PC-3 (cell line): ENCODE data around the gene DBR1. TPM values are rescaled to one million over a fixed set of nuclear protein-coding genes. Genes with fewer than 3 reads are reported as not detected.

ENCODE experiments used
- ATAC-seq: fragments of 200-7000 bp; cut with Tn5 transposase; 2 replicates; pipeline ENCODE4 v1.9.1; 2020; ENCODE audit warnings: mild to moderate bottlenecking, moderate library complexity
- BruUV-seq: library from RNA; stranded (reverse); fragments of 400-500 nt; replicated peaks from 2 replicates; lab custom pipeline; 2021; lab: Mats Ljungman, UMichigan
- CTCF ChIA-PET: fragments of 300-600 bp; sonication (Branson Sonifier 250); formaldehyde crosslinking; loops from one replicate; lab custom pipeline; 2022; ENCODE audit warnings: antibody characterized with exemption; lab: Charles Lee
- POLR2A ChIA-PET: fragments of 300-600 bp; sonication (Branson Sonifier 250); formaldehyde crosslinking; loops from one replicate; lab custom pipeline; 2022; ENCODE audit warnings: antibody characterized with exemption; ENCODE audit not compliant: unreplicated experiment; lab: Charles Lee
- DNase-seq: peaks from one replicate; pipeline ENCODE4 v3.0.0-alpha.2; 2015
- H2AFZ ChIP-seq: fragments of 300-600 bp; sonication (generic); 2 replicates; pipeline ENCODE4 v1.6.0; 2016; ENCODE audit warnings: antibody characterized with exemption, low read length
- H3F3A ChIP-seq: fragments of 300-600 bp; sonication (generic); one replicate; pipeline ENCODE4 v1.6.0; 2017; ENCODE audit warnings: antibody characterized with exemption, low read length, control low read depth, mild to moderate bottlenecking; ENCODE audit not compliant: unreplicated experiment
- H3K27ac ChIP-seq: fragments of 300-600 bp; sonication (generic); 2 replicates; pipeline ENCODE4 v1.5.1; 2016; ENCODE audit warnings: mild to moderate bottlenecking, low read length
- H3K27me3 ChIP-seq: fragments of 300-600 bp; sonication (generic); 2 replicates; pipeline ENCODE4 v1.6.1; 2016; ENCODE audit warnings: low read length, mixed read lengths
- H3K36me3 ChIP-seq: fragments of 300-600 bp; sonication (generic); 2 replicates; pipeline ENCODE4 v1.6.1; 2016; ENCODE audit warnings: low read depth, mixed run types, low read length, mixed read lengths
- H3K4me1 ChIP-seq: fragments of 300-600 bp; sonication (generic); 2 replicates; pipeline ENCODE4 v1.5.1; 2016; ENCODE audit warnings: low read length; ENCODE audit not compliant: insufficient read depth
- H3K4me2 ChIP-seq: fragments of 300-600 bp; sonication (generic); 2 replicates; pipeline ENCODE4 v1.6.0; 2016; ENCODE audit warnings: low read length
- H3K4me3 ChIP-seq: fragments of 300-600 bp; sonication (generic); 2 replicates; pipeline ENCODE4 v1.5.1; 2016; ENCODE audit warnings: mild to moderate bottlenecking, low read length, mixed read lengths
- H3K79me2 ChIP-seq: fragments of 300-600 bp; sonication (generic); 2 replicates; pipeline ENCODE4 v1.6.1; 2017; ENCODE audit warnings: low read length, mixed read lengths
- H3K9ac ChIP-seq: fragments of 300-600 bp; sonication (generic); 2 replicates; pipeline ENCODE4 v1.6.0; 2016; ENCODE audit warnings: mild to moderate bottlenecking, low read length
- H3K9me2 ChIP-seq: fragments of 300-600 bp; sonication (generic); replicated peaks from 2 replicates; pipeline ENCODE4 v1.6.1; 2016; ENCODE audit warnings: mixed run types, low read length, mixed read lengths
- H3K9me3 ChIP-seq: fragments of 300-600 bp; sonication (generic); 2 replicates; pipeline ENCODE4 v1.6.1; 2016; ENCODE audit warnings: low read length, mixed read lengths
- H4K20me1 ChIP-seq: fragments of 300-600 bp; sonication (generic); 2 replicates; pipeline ENCODE4 v1.6.1; 2016; ENCODE audit warnings: low read length, mixed read lengths
- EZH2 ChIP-seq: fragments of 300-600 bp; sonication (generic); IDR thresholded peaks from one replicate; pipeline ENCODE4 v1.6.1; 2017; ENCODE audit warnings: antibody characterized with exemption, mild to moderate bottlenecking, low read length; ENCODE audit not compliant: unreplicated experiment
- EZH2phosphoT487 ChIP-seq: fragments of 300-600 bp; sonication (generic); IDR thresholded peaks from 2 replicates; pipeline ENCODE4 v1.6.1; 2018; ENCODE audit warnings: mild to moderate bottlenecking, antibody characterized with exemption, low read length, borderline replicate concordance
- intact Hi-C: fragments of 100-400 bp; cut with micrococcal nuclease; formaldehyde crosslinking; loops from 2 replicates; pipeline ENCODE4 v1.9.0; 2023
- total RNA-seq: library from RNA; depleted of rRNA; stranded (reverse); fragments of >200 nt; gene quantifications from 2 replicates; pipeline ENCODE4 v1.2.3, GENCODE V29; 2014
- TF ChIP-seq, protein P1 (sequence below): fragments of 300-600 bp; sonication (generic); conservative IDR thresholded peaks from 2 replicates; pipeline ENCODE4 v1.5.1; 2017; ENCODE audit warnings: antibody characterized with exemption, low read depth, mild to moderate bottlenecking, low read length

Gene DBR1
- total RNA-seq, 1 experiment from 2014 or later = 14.0 TPM

DNA sequence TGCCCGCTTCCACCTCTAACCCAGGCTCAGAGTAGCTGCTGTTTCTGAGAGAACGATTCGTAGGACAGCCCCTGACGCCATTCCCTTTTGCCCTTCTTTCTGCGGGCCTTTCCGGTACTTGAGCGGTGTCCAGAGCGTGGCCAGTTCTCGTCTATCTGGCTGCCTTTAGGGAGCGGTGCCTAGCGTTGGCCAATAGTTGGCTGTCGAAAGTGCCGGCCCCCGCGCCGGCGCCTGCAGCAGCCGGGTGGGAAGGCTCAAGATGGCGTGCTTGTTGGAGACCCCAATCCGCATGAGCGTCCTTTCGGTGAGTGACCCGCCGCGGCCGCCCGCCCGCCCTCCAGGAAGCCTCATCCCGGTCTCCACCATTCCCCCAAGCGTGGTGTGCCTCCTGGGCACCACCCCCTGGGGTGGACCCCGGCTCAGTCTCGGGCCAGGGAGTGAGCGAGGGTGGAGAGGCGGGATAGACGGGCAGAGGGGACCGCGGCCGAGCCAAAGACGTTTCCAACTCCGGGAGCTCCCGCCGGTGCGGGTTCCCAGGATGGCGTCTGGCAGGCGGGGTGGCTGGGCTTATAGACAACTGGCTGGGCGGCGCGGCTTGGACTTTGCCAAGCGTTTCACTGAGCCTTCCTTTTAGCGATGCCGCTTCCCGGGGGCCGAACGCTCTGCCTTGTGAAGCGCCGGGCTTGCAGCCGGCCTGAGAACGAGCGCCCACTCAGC lies 12.7 kb upstream of the DBR1 start, which contains the start of gene ARMC8:
Gene ARMC8 (plus strand): TSS at position 6 of the 717 bp plus-strand sequence. CDS start 254 bp downstream, at position 260.
- ATAC-seq (peak; percentile 75), DNase-seq (peak; percentile 11)
- Histone ChIP-seq H3K27ac (peak within 1 kb of the TSS; percentile 75), H3K9me2 (no peaks in the 10 kb centered on the region), H2AFZ (peak within 1 kb of the TSS; percentile 99), H3K4me2 (peak within 1 kb of the TSS; percentile 93), H3K27me3 (no peaks in the 10 kb centered on the region), H3K9ac (peak within 1 kb of the TSS; percentile 97), H3F3A (no peaks in the 10 kb centered on the region), H3K4me1 (peaks cover 35% of the 10 kb centered on the region), H3K4me3 (peak within 1 kb of the TSS; percentile 81), H3K36me3 (no peaks in the 10 kb centered on the region), H3K9me3 (no peaks in the 10 kb centered on the region), H4K20me1 (peaks cover 18% of the 10 kb centered on the region), H3K79me2 (peaks cover 51% of the 10 kb centered on the region)
- intact Hi-C loops = loop anchor here (1.0 to 2.0 kb wide), 3 partner anchors 53 to 142 kb away; partner anchors contain the start of gene NME9
- BruUV-seq = TSS peak; percentile 40
- TF ChIP-seq, protein P1, sequence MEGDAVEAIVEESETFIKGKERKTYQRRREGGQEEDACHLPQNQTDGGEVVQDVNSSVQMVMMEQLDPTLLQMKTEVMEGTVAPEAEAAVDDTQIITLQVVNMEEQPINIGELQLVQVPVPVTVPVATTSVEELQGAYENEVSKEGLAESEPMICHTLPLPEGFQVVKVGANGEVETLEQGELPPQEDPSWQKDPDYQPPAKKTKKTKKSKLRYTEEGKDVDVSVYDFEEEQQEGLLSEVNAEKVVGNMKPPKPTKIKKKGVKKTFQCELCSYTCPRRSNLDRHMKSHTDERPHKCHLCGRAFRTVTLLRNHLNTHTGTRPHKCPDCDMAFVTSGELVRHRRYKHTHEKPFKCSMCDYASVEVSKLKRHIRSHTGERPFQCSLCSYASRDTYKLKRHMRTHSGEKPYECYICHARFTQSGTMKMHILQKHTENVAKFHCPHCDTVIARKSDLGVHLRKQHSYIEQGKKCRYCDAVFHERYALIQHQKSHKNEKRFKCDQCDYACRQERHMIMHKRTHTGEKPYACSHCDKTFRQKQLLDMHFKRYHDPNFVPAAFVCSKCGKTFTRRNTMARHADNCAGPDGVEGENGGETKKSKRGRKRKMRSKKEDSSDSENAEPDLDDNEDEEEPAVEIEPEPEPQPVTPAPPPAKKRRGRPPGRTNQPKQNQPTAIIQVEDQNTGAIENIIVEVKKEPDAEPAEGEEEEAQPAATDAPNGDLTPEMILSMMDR = no peak
- TF ChIP-seq EZH2 (no peak), EZH2phosphoT487 (no peak)
- CTCF ChIA-PET = no interaction called here
- POLR2A ChIA-PET = interaction anchor here (0.7 kb wide), 1 partner anchor 52 kb away, joined by 3 read pairs; no protein-coding TSS in a partner anchor

DNA sequence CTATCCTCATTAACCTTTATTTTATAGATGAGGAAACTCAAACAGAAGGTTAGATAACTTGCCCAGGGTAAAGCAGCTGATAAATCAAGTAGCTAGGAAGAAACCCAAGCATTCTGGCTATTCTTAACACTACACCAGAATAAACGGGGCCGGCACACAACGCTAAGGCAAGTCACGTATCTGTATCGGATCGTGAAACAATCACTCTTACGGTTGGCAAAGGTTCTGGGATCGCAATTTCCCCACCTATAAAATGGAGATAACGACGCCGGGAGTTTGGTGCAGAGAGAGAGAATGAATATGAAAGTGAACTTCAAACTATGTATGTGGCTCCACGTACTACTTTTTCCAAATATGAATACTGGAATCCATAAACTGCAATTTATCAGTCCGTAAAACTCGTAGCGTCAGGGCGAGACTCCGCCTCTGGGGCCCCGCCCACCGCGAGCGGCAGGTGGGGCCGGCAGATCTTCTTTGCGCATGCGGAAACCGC lies 12.1 kb upstream of the DBR1 start:
- peaks cover 18% of the 10 kb centered on the region for H4K20me1 ChIP-seq
- H3F3A ChIP-seq = no peaks in the 10 kb centered on the region
- H2AFZ ChIP-seq = peak overlapping the region; percentile 99
- no peaks in the 10 kb centered on the region for H3K27me3 ChIP-seq
- H3K79me2 ChIP-seq = peaks cover 46% of the 10 kb centered on the region
- no peaks in the 10 kb centered on the region for H3K9me2 ChIP-seq
- ChIA-PET POLR2A (interaction anchor here (0.7 kb wide), 1 partner anchor 52 kb away, joined by 3 read pairs; no protein-coding TSS in a partner anchor), CTCF (no interaction called here)
- H3K9ac ChIP-seq = peak overlapping the region; percentile 97
- DNase-seq = peak; percentile 81
- peaks cover 35% of the 10 kb centered on the region for H3K4me1 ChIP-seq
- no TSS peak for BruUV-seq
- peak overlapping the region; percentile 81 for H3K4me3 ChIP-seq
- intact Hi-C loops = loop anchor here (1.0 to 2.0 kb wide), 3 partner anchors 54 to 142 kb away; partner anchors contain the start of gene NME9
- ATAC-seq = peak; percentile 36
- H3K4me2 ChIP-seq = peak overlapping the region; percentile 93
- no peaks in the 10 kb centered on the region for H3K9me3 ChIP-seq
- H3K27ac ChIP-seq = peak overlapping the region; percentile 75
- TF ChIP-seq EZH2 (no peak), EZH2phosphoT487 (no peak)
- TF ChIP-seq, protein P1 = no peak
- H3K36me3 ChIP-seq = no peaks in the 10 kb centered on the region
